Ovary (tissue), 3 donors: ENCODE measurements around the gene GMPR2.
"Not testable (repeated sequence)": the region's sequence is repeated elsewhere in the genome, so short reads cannot be mapped to it uniquely, and the experiment has no call there.

Experiments
- CTCF ChIP-seq, 3 donors: fragments of 450-650 bp in 2 of 3; fragments of 200-600 bp in 1 of 3; IDR thresholded peaks; one replicate each; pipeline versions ENCODE4 v1.5.1 to v1.8.0; 2016 to 2022; ENCODE audit warnings: antibody characterized with exemption in 3 of 3, mild to moderate bottlenecking in 1 of 3
- POLR2A ChIP-seq: fragments of 450-650 bp; IDR thresholded peaks from one replicate; pipeline ENCODE4 v1.6.1; 2017; ENCODE audit warnings: antibody characterized with exemption, mild to moderate bottlenecking, moderate library complexity
- donor health status: DM: no; HTN: no; CAD: no.

- not testable (repeated sequence) for TF ChIP-seq POLR2A; CTCF (IDR thresholded peaks at IDR 0.05)
These were observed 30.2 kb upstream of the GMPR2 start for GRCh38 chr14:24202538-24202937.
